COLO829 (cell line): Measurements from ENCODE around the gene RARG.
"Not testable (repeated sequence)": the region's sequence is repeated elsewhere in the genome, so short reads cannot be mapped to it uniquely, and the experiment has no call there.

Experiments used
- DNase-seq: peaks from one replicate; pipeline ENCODE4 v3.0.0; 2012; ENCODE audit warnings: low spot score

Gene RARG

GRCh38 chr12:53190108-53190729 is 41.8 kb downstream of the RARG start:
- DNase-seq = no peak

- DNase-seq = no peak
Observed at GRCh38 chr12:53187145-53187899, 44.7 kb downstream of the RARG start.

- no peak for DNase-seq
Observed at GRCh38 chr12:53186745-53187144, 45.3 kb downstream of the RARG start.

GRCh38 chr12:53185582-53186153 is 46.3 kb downstream of the RARG start:
- DNase-seq = no peak

- no peak for DNase-seq
Observed at GRCh38 chr12:53184828-53185227, 47.2 kb downstream of the RARG start.

GRCh38 chr12:53182903-53183302 is 49.1 kb downstream of the RARG start:
- DNase-seq = no peak

- DNase-seq = no peak
Observed at GRCh38 chr12:53181935-53182334, 50.1 kb downstream of the RARG start.

- peak; percentile 66 for DNase-seq
Observed at GRCh38 chr12:53180931-53181645, 50.9 kb downstream of the RARG start.

GRCh38 chr12:53180220-53180930 is 51.6 kb downstream of the RARG start, which contains the start of the genes CSAD and ZNF740:
Gene CSAD (minus strand): TSS chr12:53180925. CDS start chr12:53173470, 7,455 bp downstream.
Gene ZNF740 (plus strand): TSS chr12:53180722. CDS start chr12:53181984, 1,262 bp downstream.
- DNase-seq = peak; percentile 94

- DNase-seq = no peak
Observed at GRCh38 chr12:53179687-53180219, 52.3 kb downstream of the RARG start.

GRCh38 chr12:53178803-53179202 is 53.2 kb downstream of the RARG start:
- not testable (repeated sequence) for DNase-seq

- not testable (repeated sequence) for DNase-seq
Observed at GRCh38 chr12:53177447-53177846, 54.6 kb downstream of the RARG start.

- no peak for DNase-seq
Observed at GRCh38 chr12:53176750-53177149, 55.3 kb downstream of the RARG start.

GRCh38 chr12:53174881-53175491 is 57.0 kb downstream of the RARG start:
- no peak for DNase-seq

GRCh38 chr12:53173085-53173715 is 58.8 kb downstream of the RARG start:
- no peak for DNase-seq

- no peak for DNase-seq
Observed at GRCh38 chr12:53172352-53172751, 59.7 kb downstream of the RARG start.

- DNase-seq = no peak
Observed at GRCh38 chr12:53171725-53172329, 60.2 kb downstream of the RARG start.

- DNase-seq = no peak
Observed at GRCh38 chr12:53170876-53171724, 60.9 kb downstream of the RARG start.

GRCh38 chr12:53170215-53170614 is 61.8 kb downstream of the RARG start:
- DNase-seq = no peak
